Hematopoietic multipotent progenitor cell treated with erythropoietin and hydrocortisone succinate and interleukin-3 and kit ligand, for 4 days (in vitro differentiated cells): ENCODE measurements around the gene CXADR.
"Not testable (repeated sequence)": the region's sequence is repeated elsewhere in the genome, so short reads cannot be mapped to it uniquely, and the experiment has no call there.

Source experiments
- DNase-seq: peaks from one replicate; pipeline ENCODE4 v3.0.0-alpha.2; 2015

Gene CXADR

DNA sequence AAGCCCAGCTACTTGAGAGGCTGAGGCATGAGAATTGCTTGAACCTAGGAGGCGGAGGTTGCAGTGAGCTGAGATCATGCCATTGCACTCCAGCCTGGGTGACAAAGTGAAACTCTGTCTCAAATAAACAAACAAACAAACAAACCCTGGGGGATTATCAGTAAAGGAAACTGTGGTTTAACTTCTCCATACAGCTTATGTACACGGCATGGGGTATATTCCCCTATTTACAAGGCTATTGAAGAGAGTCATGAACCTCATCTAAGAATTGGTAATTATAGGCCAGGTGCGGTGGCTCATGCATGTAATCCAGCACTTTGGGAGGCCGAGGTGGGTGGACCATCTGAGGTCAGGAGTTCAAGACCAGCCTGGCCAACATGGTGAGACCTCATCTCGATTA, 9.9 kb upstream of the CXADR start:
- DNase-seq = not testable (repeated sequence)

DNA sequence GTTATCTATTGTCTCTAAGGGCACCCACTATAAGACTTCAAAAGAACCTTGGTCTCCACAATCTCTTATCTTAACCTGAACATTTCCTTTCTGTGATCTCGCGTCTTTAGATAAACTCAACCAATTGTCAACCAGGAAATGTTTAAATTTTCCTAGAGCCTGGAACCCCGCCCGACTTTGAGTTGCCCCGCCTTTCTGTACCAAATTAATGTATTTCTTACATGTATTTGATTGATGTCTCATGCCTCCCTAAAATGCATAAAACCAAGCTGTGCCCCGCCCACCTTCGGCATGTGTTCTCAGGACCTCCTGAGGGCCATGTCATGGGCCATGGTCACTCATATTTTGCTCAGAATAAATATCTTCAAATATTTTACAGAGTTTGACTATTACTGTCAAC, 5.9 kb upstream of the CXADR start:
- peak; percentile 31 for DNase-seq

DNA sequence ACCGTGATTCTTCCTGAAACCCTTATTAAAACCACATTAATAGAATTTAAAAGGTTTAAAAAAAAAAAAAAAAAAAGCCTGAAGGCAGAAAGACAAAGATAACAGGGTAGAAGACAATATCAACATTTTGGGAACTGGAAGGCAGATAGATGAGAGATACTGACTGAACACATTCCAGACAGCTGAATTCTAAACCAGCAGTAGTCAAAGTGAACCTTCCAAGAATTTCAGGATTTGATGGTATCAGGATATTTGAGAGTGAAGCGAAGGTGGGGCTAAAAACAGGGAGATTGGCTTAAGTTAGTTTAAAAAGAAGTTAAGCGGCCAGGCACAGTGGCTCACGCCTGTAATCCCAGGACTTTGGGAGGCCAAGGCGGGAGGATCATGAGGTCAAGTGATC, 5.3 kb upstream of the CXADR start:
- no peak for DNase-seq

- DNase-seq = peak; percentile 58
Observed at GRCh38 chr21:17513214-17514123, 626 bp downstream of the CXADR start.

GRCh38 chr21:17514124-17514845, 1.4 kb downstream of the CXADR start:
- DNase-seq = peak; percentile 17

DNA sequence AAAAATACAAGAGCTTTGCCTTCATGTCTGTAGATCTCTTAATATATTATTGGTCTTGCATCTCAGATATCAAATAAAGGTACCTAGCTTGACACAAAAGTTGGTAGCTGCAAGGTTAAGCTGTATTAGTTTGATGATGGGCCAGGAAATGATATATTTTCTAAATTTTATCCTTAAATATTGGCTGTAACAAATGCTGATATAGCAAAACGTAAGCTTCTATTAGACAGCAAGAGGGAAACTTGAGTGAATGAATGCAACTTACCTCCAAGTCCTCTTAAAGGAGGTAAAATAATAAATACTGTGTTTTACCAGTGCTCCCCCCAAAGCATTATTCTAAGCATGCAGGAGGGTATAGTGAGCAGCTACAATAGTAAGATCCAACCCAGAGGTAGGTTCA, 4.2 kb downstream of the CXADR start:
- DNase-seq = not testable (repeated sequence)

GRCh38 chr21:17519208-17519738, 6.4 kb downstream of the CXADR start:
- peak; percentile 8 for DNase-seq

GRCh38 chr21:17519965-17520609, 7.2 kb downstream of the CXADR start:
- no peak for DNase-seq

DNA sequence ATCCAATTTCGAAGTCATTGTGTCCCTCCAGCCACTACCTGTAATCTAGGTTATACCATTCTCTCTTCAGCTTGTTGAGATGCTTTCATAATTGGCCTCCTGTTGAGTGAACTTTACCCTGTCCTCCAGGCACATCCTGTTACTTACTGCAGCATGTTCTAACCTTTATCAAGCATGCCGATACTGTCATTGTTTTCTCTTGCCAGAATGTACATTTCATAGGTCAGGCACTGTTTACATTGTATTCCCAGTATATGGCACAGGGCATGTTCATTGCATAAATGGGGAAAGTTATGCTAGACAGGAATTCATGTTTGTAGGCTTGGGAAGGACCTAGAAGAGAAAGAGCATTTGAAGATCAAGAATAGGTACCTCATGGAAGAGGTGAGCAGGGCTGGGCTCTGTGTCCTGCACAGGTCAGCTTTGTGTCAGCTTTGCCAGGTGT, 10.2 kb downstream of the CXADR start:
- DNase-seq = no peak

GRCh38 chr21:17523979-17524494, 11.2 kb downstream of the CXADR start:
- DNase-seq = not testable (repeated sequence)

- DNase-seq = no peak
Observed at GRCh38 chr21:17524635-17525034, 11.8 kb downstream of the CXADR start.

DNA sequence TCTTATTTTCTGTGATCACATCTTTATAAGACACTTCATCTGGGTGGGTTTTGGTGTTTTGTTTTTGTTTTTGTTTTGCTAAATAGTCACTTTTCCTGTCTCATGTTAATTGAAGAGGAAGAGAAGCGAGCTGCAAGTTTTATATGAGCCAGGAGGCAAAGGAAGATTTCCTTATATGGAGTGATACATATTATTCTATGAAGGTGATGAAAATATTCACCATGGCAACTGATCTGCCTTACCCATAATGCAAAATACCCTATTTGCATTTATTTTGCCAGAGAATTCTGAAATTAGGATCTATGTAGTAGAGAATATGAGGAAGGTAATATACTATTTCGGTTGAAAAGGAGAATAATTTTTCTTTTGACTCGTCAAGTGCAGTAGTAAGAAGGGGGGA, 13.9 kb downstream of the CXADR start:
- no peak for DNase-seq

- no peak for DNase-seq
Observed at GRCh38 chr21:17527240-17527639, 14.4 kb downstream of the CXADR start.

DNA sequence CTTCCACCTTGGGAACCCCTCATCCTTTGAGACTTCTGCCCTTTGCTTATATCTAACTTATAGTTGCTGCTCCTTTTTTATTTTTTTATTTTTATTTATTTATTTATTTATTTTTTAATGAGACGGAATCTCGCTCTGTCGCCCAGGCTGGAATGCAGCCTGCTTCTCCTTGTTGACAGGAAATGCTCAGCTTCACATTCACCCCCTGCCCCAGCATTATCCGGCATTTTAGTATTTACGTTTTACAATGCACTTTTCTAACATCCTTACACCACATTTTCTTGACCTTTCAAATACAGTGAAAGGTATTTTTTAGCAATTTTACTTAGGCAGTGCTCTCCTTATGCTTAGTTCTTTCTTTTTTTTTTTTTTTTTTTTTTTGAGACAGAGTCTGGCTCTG, 14.9 kb downstream of the CXADR start:
- no peak for DNase-seq

DNA sequence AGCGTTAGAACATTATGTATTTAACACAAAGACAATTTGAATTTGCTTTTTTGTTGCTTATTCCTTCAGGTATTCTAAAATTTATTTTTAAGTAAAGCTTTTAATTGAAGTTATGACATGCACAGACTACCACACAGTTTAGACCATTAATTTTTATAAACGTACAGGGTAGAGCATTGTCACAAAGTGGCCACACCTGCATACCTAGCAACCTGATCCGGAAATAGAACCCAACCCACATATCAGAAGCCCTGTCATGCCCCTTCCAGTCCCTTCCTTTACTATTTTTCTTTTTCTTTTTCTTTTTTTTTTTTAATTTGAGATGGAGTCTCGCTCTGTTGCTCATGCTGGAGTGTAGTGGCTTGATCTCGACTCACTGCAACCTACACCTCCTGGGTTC, 16.8 kb downstream of the CXADR start:
- no peak for DNase-seq

- no peak for DNase-seq
Observed at GRCh38 chr21:17532292-17532691, 19.4 kb downstream of the CXADR start.

DNA sequence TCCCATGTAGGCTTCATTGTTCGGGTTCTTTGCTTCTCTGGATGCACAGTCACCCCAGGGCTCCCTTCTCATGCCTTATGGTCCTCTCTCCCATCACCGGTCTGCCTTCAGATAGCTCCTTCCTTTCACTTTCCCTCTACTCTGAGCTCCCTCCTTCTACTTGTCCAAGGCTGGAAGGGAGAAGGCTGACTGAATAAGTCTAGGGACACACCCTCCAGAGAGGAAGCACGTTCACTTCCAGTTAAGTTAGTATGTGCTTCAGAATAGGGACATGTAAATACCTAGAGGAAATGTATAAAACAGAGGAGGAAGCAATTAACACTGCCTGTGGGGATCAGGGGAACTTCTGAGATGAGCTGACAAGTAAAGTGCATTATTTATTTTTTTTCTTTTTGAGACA, 23.5 kb downstream of the CXADR start:
- no peak for DNase-seq

- DNase-seq = peak; percentile 43
Observed at GRCh38 chr21:17537299-17537698, 24.5 kb downstream of the CXADR start.

- no peak for DNase-seq
Observed at GRCh38 chr21:17538576-17538975, 25.7 kb downstream of the CXADR start.

- DNase-seq = no peak
Observed at GRCh38 chr21:17539323-17539722, 26.5 kb downstream of the CXADR start.

- no peak for DNase-seq
Observed at GRCh38 chr21:17539743-17540341, 27.0 kb downstream of the CXADR start.

- DNase-seq = no peak
Observed at GRCh38 chr21:17540530-17540929, 27.7 kb downstream of the CXADR start.
